ENCODE results near the gene FASN. TPM values are rescaled to one million over a fixed set of nuclear protein-coding genes. Genes with fewer than 3 reads are reported as not detected.

FASN gene
- total and polyA plus RNA-seq, 2 of the 13 experiments (the other 11 are each of a cell fraction or from before 2014, with no cell fraction given): 51.7 to 101 TPM

DNA sequence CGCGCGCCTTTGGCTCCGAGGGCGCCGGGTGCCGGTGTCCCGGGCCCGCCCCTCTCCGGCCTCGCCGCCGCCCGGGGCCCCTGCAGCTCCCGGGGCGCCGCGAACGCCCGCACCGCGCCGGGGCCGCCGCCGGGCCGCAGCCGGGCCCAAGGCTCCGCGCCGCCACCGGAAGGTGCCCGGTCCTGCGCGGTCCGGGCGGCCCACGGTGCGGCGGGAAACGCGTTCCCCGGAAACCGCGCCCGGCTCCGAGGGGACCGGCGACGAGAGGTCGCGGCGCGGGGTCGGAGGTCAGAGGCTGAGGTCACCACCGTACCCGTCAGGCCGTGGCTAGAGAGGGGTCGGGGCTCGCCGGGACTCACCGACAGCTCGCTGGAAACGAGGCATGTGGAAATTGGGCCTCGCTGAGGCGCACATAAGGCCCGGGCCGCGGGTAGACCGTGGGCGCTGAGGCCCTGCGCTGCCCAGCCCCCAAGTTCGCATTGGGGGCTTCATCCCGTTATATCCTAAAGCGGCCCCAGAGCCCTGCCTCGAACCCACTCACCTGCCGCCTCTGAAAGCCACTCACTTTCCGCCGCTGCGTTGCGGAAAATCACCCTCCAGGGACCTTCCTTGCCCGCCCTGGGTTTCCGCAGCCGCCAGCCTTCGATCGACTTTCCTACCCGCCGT lies 32.3 kb downstream of the FASN start, which contains the start of gene DUS1L (continued):
- no peak for TF ChIP-seq ZBTB8A (CRISPR knock-in tag; IDR thresholded peaks at IDR 0.05; ENCODE audit: borderline replicate concordance, low read depth)
- TF ChIP-seq, protein P1, sequence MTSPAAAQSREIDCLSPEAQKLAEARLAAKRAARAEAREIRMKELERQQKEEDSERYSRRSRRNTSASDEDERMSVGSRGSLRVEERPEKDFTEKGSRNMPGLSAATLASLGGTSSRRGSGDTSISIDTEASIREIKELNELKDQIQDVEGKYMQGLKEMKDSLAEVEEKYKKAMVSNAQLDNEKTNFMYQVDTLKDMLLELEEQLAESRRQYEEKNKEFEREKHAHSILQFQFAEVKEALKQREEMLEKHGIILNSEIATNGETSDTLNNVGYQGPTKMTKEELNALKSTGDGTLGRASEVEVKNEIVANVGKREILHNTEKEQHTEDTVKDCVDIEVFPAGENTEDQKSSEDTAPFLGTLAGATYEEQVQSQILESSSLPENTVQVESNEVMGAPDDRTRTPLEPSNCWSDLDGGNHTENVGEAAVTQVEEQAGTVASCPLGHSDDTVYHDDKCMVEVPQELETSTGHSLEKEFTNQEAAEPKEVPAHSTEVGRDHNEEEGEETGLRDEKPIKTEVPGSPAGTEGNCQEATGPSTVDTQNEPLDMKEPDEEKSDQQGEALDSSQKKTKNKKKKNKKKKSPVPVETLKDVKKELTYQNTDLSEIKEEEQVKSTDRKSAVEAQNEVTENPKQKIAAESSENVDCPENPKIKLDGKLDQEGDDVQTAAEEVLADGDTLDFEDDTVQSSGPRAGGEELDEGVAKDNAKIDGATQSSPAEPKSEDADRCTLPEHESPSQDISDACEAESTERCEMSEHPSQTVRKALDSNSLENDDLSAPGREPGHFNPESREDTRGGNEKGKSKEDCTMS (CRISPR knock-in tag; conservative IDR thresholded peaks at IDR 0.05): peak; percentile 57; the same call in 1 of the 2 replicates
- TF ChIP-seq, protein P2, sequence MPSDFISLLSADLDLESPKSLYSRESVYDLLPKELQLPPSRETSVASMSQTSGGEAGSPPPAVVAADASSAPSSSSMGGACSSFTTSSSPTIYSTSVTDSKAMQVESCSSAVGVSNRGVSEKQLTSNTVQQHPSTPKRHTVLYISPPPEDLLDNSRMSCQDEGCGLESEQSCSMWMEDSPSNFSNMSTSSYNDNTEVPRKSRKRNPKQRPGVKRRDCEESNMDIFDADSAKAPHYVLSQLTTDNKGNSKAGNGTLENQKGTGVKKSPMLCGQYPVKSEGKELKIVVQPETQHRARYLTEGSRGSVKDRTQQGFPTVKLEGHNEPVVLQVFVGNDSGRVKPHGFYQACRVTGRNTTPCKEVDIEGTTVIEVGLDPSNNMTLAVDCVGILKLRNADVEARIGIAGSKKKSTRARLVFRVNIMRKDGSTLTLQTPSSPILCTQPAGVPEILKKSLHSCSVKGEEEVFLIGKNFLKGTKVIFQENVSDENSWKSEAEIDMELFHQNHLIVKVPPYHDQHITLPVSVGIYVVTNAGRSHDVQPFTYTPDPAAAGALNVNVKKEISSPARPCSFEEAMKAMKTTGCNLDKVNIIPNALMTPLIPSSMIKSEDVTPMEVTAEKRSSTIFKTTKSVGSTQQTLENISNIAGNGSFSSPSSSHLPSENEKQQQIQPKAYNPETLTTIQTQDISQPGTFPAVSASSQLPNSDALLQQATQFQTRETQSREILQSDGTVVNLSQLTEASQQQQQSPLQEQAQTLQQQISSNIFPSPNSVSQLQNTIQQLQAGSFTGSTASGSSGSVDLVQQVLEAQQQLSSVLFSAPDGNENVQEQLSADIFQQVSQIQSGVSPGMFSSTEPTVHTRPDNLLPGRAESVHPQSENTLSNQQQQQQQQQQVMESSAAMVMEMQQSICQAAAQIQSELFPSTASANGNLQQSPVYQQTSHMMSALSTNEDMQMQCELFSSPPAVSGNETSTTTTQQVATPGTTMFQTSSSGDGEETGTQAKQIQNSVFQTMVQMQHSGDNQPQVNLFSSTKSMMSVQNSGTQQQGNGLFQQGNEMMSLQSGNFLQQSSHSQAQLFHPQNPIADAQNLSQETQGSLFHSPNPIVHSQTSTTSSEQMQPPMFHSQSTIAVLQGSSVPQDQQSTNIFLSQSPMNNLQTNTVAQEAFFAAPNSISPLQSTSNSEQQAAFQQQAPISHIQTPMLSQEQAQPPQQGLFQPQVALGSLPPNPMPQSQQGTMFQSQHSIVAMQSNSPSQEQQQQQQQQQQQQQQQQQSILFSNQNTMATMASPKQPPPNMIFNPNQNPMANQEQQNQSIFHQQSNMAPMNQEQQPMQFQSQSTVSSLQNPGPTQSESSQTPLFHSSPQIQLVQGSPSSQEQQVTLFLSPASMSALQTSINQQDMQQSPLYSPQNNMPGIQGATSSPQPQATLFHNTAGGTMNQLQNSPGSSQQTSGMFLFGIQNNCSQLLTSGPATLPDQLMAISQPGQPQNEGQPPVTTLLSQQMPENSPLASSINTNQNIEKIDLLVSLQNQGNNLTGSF (CRISPR knock-in tag; IDR thresholded peaks at IDR 0.05): peak; percentile 85
- peak; percentile 98 for TF ChIP-seq BRD4 (CRISPR knock-in tag; IDR thresholded peaks at IDR 0.05)
- TF ChIP-seq, protein P3, sequence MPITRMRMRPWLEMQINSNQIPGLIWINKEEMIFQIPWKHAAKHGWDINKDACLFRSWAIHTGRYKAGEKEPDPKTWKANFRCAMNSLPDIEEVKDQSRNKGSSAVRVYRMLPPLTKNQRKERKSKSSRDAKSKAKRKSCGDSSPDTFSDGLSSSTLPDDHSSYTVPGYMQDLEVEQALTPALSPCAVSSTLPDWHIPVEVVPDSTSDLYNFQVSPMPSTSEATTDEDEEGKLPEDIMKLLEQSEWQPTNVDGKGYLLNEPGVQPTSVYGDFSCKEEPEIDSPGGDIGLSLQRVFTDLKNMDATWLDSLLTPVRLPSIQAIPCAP (CRISPR knock-in tag; IDR thresholded peaks at IDR 0.05; ENCODE audit: low read depth): 0 out of 2 replicates have a peak, but pooled peaks have one; percentile 42
- peak; percentile 75; the same call in 1 of the 2 replicates for TF ChIP-seq REPIN1 (CRISPR knock-in tag; IDR thresholded peaks at IDR 0.05; ENCODE audit: borderline replicate concordance, low read depth)
- TF ChIP-seq, protein P4, sequence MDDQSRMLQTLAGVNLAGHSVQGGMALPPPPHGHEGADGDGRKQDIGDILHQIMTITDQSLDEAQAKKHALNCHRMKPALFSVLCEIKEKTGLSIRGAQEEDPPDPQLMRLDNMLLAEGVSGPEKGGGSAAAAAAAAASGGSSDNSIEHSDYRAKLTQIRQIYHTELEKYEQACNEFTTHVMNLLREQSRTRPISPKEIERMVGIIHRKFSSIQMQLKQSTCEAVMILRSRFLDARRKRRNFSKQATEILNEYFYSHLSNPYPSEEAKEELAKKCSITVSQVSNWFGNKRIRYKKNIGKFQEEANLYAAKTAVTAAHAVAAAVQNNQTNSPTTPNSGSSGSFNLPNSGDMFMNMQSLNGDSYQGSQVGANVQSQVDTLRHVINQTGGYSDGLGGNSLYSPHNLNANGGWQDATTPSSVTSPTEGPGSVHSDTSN (CRISPR knock-in tag; IDR thresholded peaks at IDR 0.05; ENCODE audit: borderline replicate concordance): no peak
- no peak for TF ChIP-seq ZFP37 (CRISPR knock-in tag; IDR thresholded peaks at IDR 0.05; ENCODE audit: borderline replicate concordance)
- TF ChIP-seq, protein P5, sequence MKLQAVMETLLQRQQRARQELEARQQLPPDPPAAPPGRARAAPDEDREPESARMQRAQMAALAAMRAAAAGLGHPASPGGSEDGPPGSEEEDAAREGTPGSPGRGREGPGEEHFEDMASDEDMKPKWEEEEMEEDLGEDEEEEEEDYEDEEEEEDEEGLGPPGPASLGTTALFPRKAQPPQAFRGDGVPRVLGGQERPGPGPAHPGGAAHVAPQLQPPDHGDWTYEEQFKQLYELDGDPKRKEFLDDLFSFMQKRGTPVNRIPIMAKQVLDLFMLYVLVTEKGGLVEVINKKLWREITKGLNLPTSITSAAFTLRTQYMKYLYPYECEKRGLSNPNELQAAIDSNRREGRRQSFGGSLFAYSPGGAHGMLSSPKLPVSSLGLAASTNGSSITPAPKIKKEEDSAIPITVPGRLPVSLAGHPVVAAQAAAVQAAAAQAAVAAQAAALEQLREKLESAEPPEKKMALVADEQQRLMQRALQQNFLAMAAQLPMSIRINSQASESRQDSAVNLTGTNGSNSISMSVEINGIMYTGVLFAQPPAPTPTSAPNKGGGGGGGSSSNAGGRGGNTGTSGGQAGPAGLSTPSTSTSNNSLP (IDR thresholded peaks at IDR 0.05; ENCODE audit: low read depth, low read length): no peak
- no peak for TF ChIP-seq KLF15 (CRISPR knock-in tag; IDR thresholded peaks at IDR 0.05; ENCODE audit: borderline replicate concordance)
- no peak for TF ChIP-seq ZNF644 (CRISPR knock-in tag; IDR thresholded peaks at IDR 0.05; ENCODE audit: low read depth)
- TF ChIP-seq NR3C1 (CRISPR knock-in tag; IDR thresholded peaks at IDR 0.05): no peak
- no peak for TF ChIP-seq ZSCAN22 (CRISPR knock-in tag; IDR thresholded peaks at IDR 0.05)
- peak; percentile 23; the same call in 1 of the 2 replicates for TF ChIP-seq STAG1 (CRISPR knock-in tag; IDR thresholded peaks at IDR 0.05)
- TF ChIP-seq JUN (CRISPR knock-in tag; IDR thresholded peaks at IDR 0.05): no peak
- TF ChIP-seq, protein P6, sequence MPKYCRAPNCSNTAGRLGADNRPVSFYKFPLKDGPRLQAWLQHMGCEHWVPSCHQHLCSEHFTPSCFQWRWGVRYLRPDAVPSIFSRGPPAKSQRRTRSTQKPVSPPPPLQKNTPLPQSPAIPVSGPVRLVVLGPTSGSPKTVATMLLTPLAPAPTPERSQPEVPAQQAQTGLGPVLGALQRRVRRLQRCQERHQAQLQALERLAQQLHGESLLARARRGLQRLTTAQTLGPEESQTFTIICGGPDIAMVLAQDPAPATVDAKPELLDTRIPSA (CRISPR knock-in tag; IDR thresholded peaks at IDR 0.05; ENCODE audit: borderline replicate concordance): no peak; the same call in 1 of the 2 replicates

All from HepG2 (cell line).